Ascending aorta (tissue), 2 donors: ENCODE results near the gene CCSER1. TPM values are rescaled to one million over a fixed set of nuclear protein-coding genes. Genes with fewer than 3 reads are reported as not detected.
"Not testable (repeated sequence)": the region's sequence is repeated elsewhere in the genome, so short reads cannot be mapped to it uniquely, and the experiment has no call there.

Experiments used
- DNase-seq, 2 donors: peaks; one replicate each; pipeline ENCODE4 v3.0.0-alpha.2; 2019; ENCODE audit warnings: low spot score in 2 of 2
- H3K27ac ChIP-seq, 2 donors: fragments of 200-600 bp; sonication (generic); one replicate each; pipeline ENCODE4 v1.5.1; 2016 to 2017; ENCODE audit warnings: mild to moderate bottlenecking in 1 of 2
- H3K27me3 ChIP-seq: fragments of 200-600 bp; sonication (generic); one replicate; pipeline ENCODE4 v1.5.1; 2017
- H3K36me3 ChIP-seq, 2 donors: fragments of 200-600 bp; sonication (generic); one replicate each; pipeline ENCODE4 v1.5.1; 2016
- H3K4me1 ChIP-seq, 2 donors: fragments of 200-600 bp; sonication (generic); one replicate each; pipeline ENCODE4 v1.5.1; 2016 to 2017; ENCODE audit warnings: mild to moderate bottlenecking in 1 of 2
- H3K4me3 ChIP-seq, 2 donors: fragments of 200-600 bp; sonication (generic); one replicate each; pipeline ENCODE4 v1.5.1; 2016 to 2017; ENCODE audit warnings: mild to moderate bottlenecking in 1 of 2
- H3K9me3 ChIP-seq, 2 donors: fragments of 200-600 bp; sonication (generic); one replicate each; pipeline ENCODE4 v1.5.1; 2016
- intact Hi-C: fragments of 100-400 bp; cut with DNase I; formaldehyde crosslinking; loops from one replicate; pipeline ENCODE4 v1.15.1; 2023
- total RNA-seq: library from RNA; depleted of rRNA; stranded (reverse); fragments of >200 nt; gene quantifications from one replicate; pipeline ENCODE4 v1.1.0, GENCODE V29; 2016
- TF ChIP-seq, protein P1 (sequence below), 3 experiments: fragments of 200-600 bp in 2 of 3; fragments of 450-650 bp in 1 of 3; sonication (generic) in 2 of 3; IDR thresholded peaks; one replicate each; pipeline ENCODE4 v1.5.1; 2016 to 2019; ENCODE audit warnings: antibody characterized with exemption in 3 of 3, mild to moderate bottlenecking in 1 of 3, moderate library complexity in 1 of 3

CCSER1 gene
- total RNA-seq, 1 donor from 2014 or later, result 8.9 TPM

GRCh38 chr4:90357117-90357710 is 230.0 kb downstream of the CCSER1 start:
- intact Hi-C loops, result no loop called here

DNA sequence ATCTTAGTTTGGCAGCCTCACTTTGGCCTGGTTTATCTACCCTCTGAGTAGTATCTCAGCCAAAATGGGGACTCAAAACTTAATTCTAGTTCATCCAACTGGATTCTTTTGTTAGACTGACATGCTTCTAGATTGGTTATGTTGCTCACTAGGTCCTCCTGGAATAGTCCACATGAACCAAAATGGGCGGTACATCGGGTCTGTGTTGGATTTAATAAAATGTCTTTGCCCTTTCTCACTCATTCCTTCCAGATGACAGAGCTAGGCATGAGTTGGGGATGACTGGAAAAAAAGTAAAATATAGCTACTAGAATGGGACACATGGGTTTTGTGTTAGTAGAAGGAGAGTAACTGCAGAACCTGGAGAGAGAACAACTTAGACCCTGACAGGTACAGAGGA is 247.9 kb downstream of the CCSER1 start:
- TF ChIP-seq, protein P1, sequence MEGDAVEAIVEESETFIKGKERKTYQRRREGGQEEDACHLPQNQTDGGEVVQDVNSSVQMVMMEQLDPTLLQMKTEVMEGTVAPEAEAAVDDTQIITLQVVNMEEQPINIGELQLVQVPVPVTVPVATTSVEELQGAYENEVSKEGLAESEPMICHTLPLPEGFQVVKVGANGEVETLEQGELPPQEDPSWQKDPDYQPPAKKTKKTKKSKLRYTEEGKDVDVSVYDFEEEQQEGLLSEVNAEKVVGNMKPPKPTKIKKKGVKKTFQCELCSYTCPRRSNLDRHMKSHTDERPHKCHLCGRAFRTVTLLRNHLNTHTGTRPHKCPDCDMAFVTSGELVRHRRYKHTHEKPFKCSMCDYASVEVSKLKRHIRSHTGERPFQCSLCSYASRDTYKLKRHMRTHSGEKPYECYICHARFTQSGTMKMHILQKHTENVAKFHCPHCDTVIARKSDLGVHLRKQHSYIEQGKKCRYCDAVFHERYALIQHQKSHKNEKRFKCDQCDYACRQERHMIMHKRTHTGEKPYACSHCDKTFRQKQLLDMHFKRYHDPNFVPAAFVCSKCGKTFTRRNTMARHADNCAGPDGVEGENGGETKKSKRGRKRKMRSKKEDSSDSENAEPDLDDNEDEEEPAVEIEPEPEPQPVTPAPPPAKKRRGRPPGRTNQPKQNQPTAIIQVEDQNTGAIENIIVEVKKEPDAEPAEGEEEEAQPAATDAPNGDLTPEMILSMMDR (IDR thresholded peaks at IDR 0.05), result no peak
- no peak overlapping the region for H3K4me3 ChIP-seq
- intact Hi-C loops, result no loop called here
- DNase-seq, result no peak
- H3K27me3 ChIP-seq, result no peaks in the 10 kb centered on the region
- H3K9me3 ChIP-seq, result no peaks in the 10 kb centered on the region
- no peaks in the 10 kb centered on the region for H3K4me1 ChIP-seq
- no peaks in the 10 kb centered on the region for H3K36me3 ChIP-seq
- no peak overlapping the region for H3K27ac ChIP-seq

More at GRCh38 chr4:90357117-90357710, 230.0 kb downstream of the CCSER1 start:
- Histone ChIP-seq H3K9me3 (no peaks in the 10 kb centered on the region), H3K27me3 (no peaks in the 10 kb centered on the region), H3K4me3 (no peak overlapping the region), H3K27ac (no peak overlapping the region), H3K4me1 (no peaks in the 10 kb centered on the region), H3K36me3 (no peaks in the 10 kb centered on the region)
- no peak for DNase-seq
- TF ChIP-seq, protein P1 (IDR thresholded peaks at IDR 0.05), result peak in 2 of 3 experiments; percentile 19 to 32

GRCh38 chr4:90393215-90393614 is 266.0 kb downstream of the CCSER1 start:
- no peaks in the 10 kb centered on the region for H3K9me3 ChIP-seq
- H3K36me3 ChIP-seq, result no peaks in the 10 kb centered on the region
- H3K27ac ChIP-seq, result no peak overlapping the region
- no peaks in the 10 kb centered on the region for H3K27me3 ChIP-seq
- intact Hi-C loops, result no loop called here
- no peak overlapping the region for H3K4me3 ChIP-seq
- no peaks in the 10 kb centered on the region for H3K4me1 ChIP-seq
- DNase-seq, result no peak
- TF ChIP-seq, protein P1 (IDR thresholded peaks at IDR 0.05), result no peak

- H3K36me3 ChIP-seq, result no peaks in the 10 kb centered on the region
- intact Hi-C loops, result no loop called here
- no peaks in the 10 kb centered on the region for H3K27me3 ChIP-seq
- no peaks in the 10 kb centered on the region for H3K4me1 ChIP-seq
- no peak for DNase-seq
- TF ChIP-seq, protein P1 (IDR thresholded peaks at IDR 0.05), result no peak
- no peak overlapping the region for H3K27ac ChIP-seq
- no peak overlapping the region for H3K4me3 ChIP-seq
- H3K9me3 ChIP-seq, result peaks cover 7 to 13% of the 10 kb centered on the region in 2 donors
Measured at GRCh38 chr4:90403781-90404180, 276.6 kb downstream of the CCSER1 start.

GRCh38 chr4:90407897-90408296 is 280.7 kb downstream of the CCSER1 start:
- intact Hi-C loops, H3K4me3 ChIP-seq, H3K36me3 ChIP-seq, H3K27me3 ChIP-seq, H3K4me1 ChIP-seq, DNase-seq, H3K27ac ChIP-seq: not testable (repeated sequence)
- H3K9me3 ChIP-seq, result peaks cover 7 to 13% of the 10 kb centered on the region in 2 donors

- H3K9me3 ChIP-seq, H3K4me1 ChIP-seq, DNase-seq, H3K27me3 ChIP-seq, H3K27ac ChIP-seq, H3K36me3 ChIP-seq, H3K4me3 ChIP-seq, intact Hi-C loops: not testable (repeated sequence)
Measured at GRCh38 chr4:90412786-90413185, 285.6 kb downstream of the CCSER1 start.

DNA sequence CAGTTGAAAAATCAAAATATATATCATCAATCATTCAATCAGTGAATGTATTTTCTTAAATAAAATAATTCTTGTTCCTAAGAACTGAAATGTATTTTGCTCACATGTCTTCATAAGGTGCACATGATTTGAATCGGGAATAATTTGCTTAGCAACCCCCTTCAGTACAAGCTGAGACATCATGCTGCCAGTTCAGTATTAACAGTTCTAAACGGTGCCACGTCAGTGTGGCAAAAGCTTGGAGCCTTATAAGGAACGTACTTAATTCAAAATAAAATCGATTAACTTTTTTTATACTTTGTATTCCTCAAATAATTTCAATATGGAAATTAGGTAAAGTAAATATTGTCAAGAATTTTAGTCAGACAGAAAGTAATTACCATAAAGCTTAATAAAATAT is 287.9 kb downstream of the CCSER1 start:
- Histone ChIP-seq H3K36me3 (no peaks in the 10 kb centered on the region), H3K9me3 (no peaks in the 10 kb centered on the region), H3K27ac (no peak overlapping the region), H3K27me3 (no peaks in the 10 kb centered on the region), H3K4me1 (no peaks in the 10 kb centered on the region), H3K4me3 (no peak overlapping the region)
- intact Hi-C loops, result no loop called here
- TF ChIP-seq, protein P1 (IDR thresholded peaks at IDR 0.05), result no peak
- no peak for DNase-seq
